ENCODE measurements around the gene MITF. TPM values are rescaled to one million over a fixed set of nuclear protein-coding genes. Genes with fewer than 3 reads are reported as not detected.
A peak's percentile ranks its signal among the peaks of the same experiment; 100 is the strongest.

MITF gene
- total and polyA plus RNA-seq, 2 of the 4 experiments (the other 2 are of a cell fraction): 6.5 to 16.7 TPM

DNA sequence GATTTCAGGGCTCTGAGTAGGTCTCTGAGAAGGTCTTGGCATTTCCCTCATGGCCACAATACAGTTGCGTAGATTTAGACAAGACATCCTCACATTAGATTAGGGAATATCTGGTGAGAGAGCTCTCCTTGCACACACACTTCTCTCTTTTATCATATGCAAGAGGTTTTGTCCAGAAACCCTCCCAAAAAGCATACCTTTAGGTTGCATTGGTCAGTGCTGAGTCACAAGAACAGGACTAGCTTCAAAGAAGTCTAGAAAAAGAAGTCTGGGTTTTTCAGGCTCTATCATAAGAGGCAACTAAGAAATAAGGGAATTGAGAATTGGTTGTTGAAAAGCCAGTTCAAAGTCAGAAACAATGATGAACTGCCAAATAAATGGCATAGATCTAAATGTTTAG, 40.1 kb upstream of the MITF start:
- dilution Hi-C loops (cut with HindIII; ENCODE audit: low sequenced_read_pairs, unreplicated experiment) (loop anchor here (25.0 kb wide), 1 partner anchor 238 kb away; no protein-coding TSS in a partner anchor), in situ Hi-C loops (cut with MboI; ENCODE audit: low sequenced_read_pairs) (no loop called here), intact Hi-C loops (cut with micrococcal nuclease) (no loop called here)
- Histone ChIP-seq H4K5ac (ENCODE audit: low read depth, low read length) (no peak overlapping the region), H2BK120ac (ENCODE audit: low read depth, low read length) (no peak overlapping the region), H3K4me2 (ENCODE audit: low read depth, low read length) (no peak overlapping the region), H4K8ac (ENCODE audit: low read depth in 2 of 2, low read length in 2 of 2) (no peak overlapping the region), H3K56ac (ENCODE audit: extremely low read depth, insufficient read depth, low read length) (no peak overlapping the region), H4K20me1 (ENCODE audit: insufficient read depth, low read length) (no peaks in the 10 kb centered on the region), H3K14ac (replicated peaks; ENCODE audit: low read depth, low read length) (no peak overlapping the region), H2AK9ac (replicated peaks; ENCODE audit: low read depth, low read length, poor library complexity) (no peak overlapping the region), H2BK5ac (ENCODE audit: low read depth, low read length, poor library complexity, severe bottlenecking) (no peak overlapping the region), H3K27ac (ENCODE audit: insufficient read depth, low read length) (no peak overlapping the region), H3K18ac (ENCODE audit: low read depth, low read length) (no peak overlapping the region), H3K23ac (ENCODE audit: low read depth, low read length) (no peak overlapping the region), H3K9me3 (ENCODE audit: control insufficient read depth, insufficient read depth, low read length) (peaks cover 7% of the 10 kb centered on the region), H3K9ac (ENCODE audit: low read depth, low read length) (no peak overlapping the region), H2AK5ac (ENCODE audit: low read depth, low read length) (no peak overlapping the region), H4K91ac (ENCODE audit: insufficient read depth, low read depth, low read length) (no peak overlapping the region), H3K36me3 (ENCODE audit: control insufficient read depth, insufficient read depth, low read length) (no peaks in the 10 kb centered on the region), H3K9me1 (ENCODE audit: insufficient read depth, low read length) (no peaks in the 10 kb centered on the region), H3K4me1 (ENCODE audit: control insufficient read depth, insufficient read depth, low read length) (0 out of 2 replicates have a peak, but pooled peaks cover 2% of the 10 kb centered on the region), H3K27me3 (ENCODE audit: control insufficient read depth, insufficient read depth, low read length) (no peaks in the 10 kb centered on the region), H3K79me1 (ENCODE audit: low read depth in 1 of 2, low read length in 2 of 2) (no peaks in the 10 kb centered on the region), H3K4me3 (ENCODE audit: insufficient read depth, low read depth, low read length) (no peak overlapping the region), H2BK20ac (ENCODE audit: low read depth, low read length) (no peak overlapping the region), H2BK15ac (ENCODE audit: low read depth, low read length) (no peak overlapping the region), H2AFZ (replicated peaks; ENCODE audit: low read length, poor library complexity) (no peak overlapping the region), H3K4ac (ENCODE audit: low read depth, low read length) (no peak overlapping the region)
- ChIA-PET POLR2A (ENCODE audit: unreplicated experiment) (no interaction called here), CTCF (interaction anchor here (1.1 kb wide), 1 partner anchor 8 kb away, joined by 3 read pairs; no protein-coding TSS in a partner anchor)
- 0 out of 2 replicates have a peak, but pooled peaks have one; percentile 32 for ATAC-seq (ENCODE audit: low read depth)
- DNase-seq: peak; percentile 15
- WGBS, 2 experiments (ENCODE audit: extremely low coverage in 2 of 2, insufficient read length in 1 of 2): no CpG with 5 or more reads among the region's 1 CpG
- BruUV-seq (replicated peaks): no TSS peak
- TF ChIP-seq FOS (IDR thresholded peaks at IDR 0.05; ENCODE audit: low read depth, low read length) (no peak), RCOR1 (IDR thresholded peaks at IDR 0.05; ENCODE audit: insufficient replicate concordance, low read length) (no peak), MAFK (IDR thresholded peaks at IDR 0.05; ENCODE audit: low read depth, low read length) (no peak), BHLHE40 (IDR thresholded peaks at IDR 0.05; ENCODE audit: low read depth, low read length) (no peak)
- TF ChIP-seq, protein P1, sequence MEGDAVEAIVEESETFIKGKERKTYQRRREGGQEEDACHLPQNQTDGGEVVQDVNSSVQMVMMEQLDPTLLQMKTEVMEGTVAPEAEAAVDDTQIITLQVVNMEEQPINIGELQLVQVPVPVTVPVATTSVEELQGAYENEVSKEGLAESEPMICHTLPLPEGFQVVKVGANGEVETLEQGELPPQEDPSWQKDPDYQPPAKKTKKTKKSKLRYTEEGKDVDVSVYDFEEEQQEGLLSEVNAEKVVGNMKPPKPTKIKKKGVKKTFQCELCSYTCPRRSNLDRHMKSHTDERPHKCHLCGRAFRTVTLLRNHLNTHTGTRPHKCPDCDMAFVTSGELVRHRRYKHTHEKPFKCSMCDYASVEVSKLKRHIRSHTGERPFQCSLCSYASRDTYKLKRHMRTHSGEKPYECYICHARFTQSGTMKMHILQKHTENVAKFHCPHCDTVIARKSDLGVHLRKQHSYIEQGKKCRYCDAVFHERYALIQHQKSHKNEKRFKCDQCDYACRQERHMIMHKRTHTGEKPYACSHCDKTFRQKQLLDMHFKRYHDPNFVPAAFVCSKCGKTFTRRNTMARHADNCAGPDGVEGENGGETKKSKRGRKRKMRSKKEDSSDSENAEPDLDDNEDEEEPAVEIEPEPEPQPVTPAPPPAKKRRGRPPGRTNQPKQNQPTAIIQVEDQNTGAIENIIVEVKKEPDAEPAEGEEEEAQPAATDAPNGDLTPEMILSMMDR (conservative IDR thresholded peaks at IDR 0.05; ENCODE audit: low read depth, low read length): no peak
- TF ChIP-seq, protein P2, sequence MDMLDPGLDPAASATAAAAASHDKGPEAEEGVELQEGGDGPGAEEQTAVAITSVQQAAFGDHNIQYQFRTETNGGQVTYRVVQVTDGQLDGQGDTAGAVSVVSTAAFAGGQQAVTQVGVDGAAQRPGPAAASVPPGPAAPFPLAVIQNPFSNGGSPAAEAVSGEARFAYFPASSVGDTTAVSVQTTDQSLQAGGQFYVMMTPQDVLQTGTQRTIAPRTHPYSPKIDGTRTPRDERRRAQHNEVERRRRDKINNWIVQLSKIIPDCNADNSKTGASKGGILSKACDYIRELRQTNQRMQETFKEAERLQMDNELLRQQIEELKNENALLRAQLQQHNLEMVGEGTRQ (IDR thresholded peaks at IDR 0.05; ENCODE audit: low read depth, low read length): no peak
- TF ChIP-seq, protein P3, sequence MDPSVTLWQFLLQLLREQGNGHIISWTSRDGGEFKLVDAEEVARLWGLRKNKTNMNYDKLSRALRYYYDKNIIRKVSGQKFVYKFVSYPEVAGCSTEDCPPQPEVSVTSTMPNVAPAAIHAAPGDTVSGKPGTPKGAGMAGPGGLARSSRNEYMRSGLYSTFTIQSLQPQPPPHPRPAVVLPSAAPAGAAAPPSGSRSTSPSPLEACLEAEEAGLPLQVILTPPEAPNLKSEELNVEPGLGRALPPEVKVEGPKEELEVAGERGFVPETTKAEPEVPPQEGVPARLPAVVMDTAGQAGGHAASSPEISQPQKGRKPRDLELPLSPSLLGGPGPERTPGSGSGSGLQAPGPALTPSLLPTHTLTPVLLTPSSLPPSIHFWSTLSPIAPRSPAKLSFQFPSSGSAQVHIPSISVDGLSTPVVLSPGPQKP (IDR thresholded peaks at IDR 0.05; ENCODE audit: borderline replicate concordance, low read depth, low read length): no peak

Data from IMR-90 (cell line).